CD4-positive, alpha-beta T cell (primary cell): ENCODE results near the gene PIP5KL1. TPM values are rescaled to one million over a fixed set of nuclear protein-coding genes. Genes with fewer than 3 reads are reported as not detected.

Source experiments
- ATAC-seq: fragments of 200-7000 bp; cut with Tn5 transposase; one replicate; pipeline ENCODE4 v1.10.0; 2022; ENCODE audit warnings: mild to moderate bottlenecking; ENCODE audit not compliant: poor library complexity
- CTCF ChIA-PET: fragments of 350-600 bp; sonication (Branson Sonifier 250); formaldehyde crosslinking; loops from one replicate; lab custom pipeline; 2021; ENCODE audit warnings: antibody characterized with exemption, inconsistent platforms; lab: Charles Lee
- POLR2A ChIA-PET: fragments of 350-600 bp; sonication (Branson Sonifier 250); formaldehyde crosslinking; loops from one replicate; lab custom pipeline; 2021; ENCODE audit warnings: antibody characterized with exemption, inconsistent platforms; lab: Charles Lee
- DNase-seq, 14 experiments: peaks; one replicate each; pipeline ENCODE4 v3.0.0-alpha.2; 2013 to 2020; ENCODE audit warnings: mixed read lengths in 2 of 14
- H3K27ac ChIP-seq, 2 donors: one replicate each; pipeline versions ENCODE4 v1.5.1 to v1.7.0; 2013; ENCODE audit warnings: low read length in 2 of 2, low read depth in 1 of 2, mild to moderate bottlenecking in 1 of 2
- H3K27me3 ChIP-seq, 2 experiments: 1 replicate in 1 of 2; 2 replicates in 1 of 2; pipeline versions ENCODE4 v1.6.1 to v1.7.0; 2013; ENCODE audit warnings: low read length in 2 of 2, control low read depth in 1 of 2, mild to moderate bottlenecking in 1 of 2, moderate library complexity in 1 of 2; ENCODE audit not compliant: insufficient read depth in 2 of 2, control insufficient read depth in 1 of 2
- H3K36me3 ChIP-seq: one replicate; pipeline ENCODE4 v1.6.1; 2013; ENCODE audit warnings: low read length, control low read depth; ENCODE audit not compliant: insufficient read depth
- H3K4me1 ChIP-seq: one replicate; pipeline ENCODE4 v1.6.1; 2013; ENCODE audit warnings: low read length, control low read depth; ENCODE audit not compliant: insufficient read depth
- H3K4me3 ChIP-seq: one replicate; pipeline ENCODE4 v1.5.1; 2013; ENCODE audit warnings: mild to moderate bottlenecking, low read length, moderate library complexity
- H3K9me3 ChIP-seq, 2 experiments: 1 replicate in 1 of 2; 2 replicates in 1 of 2; pipeline versions ENCODE4 v1.6.1 to v1.7.0; 2013; ENCODE audit warnings: low read length in 2 of 2, mild to moderate bottlenecking in 2 of 2, control low read depth in 1 of 2, moderate library complexity in 1 of 2; ENCODE audit not compliant: control insufficient read depth in 1 of 2, insufficient read depth in 1 of 2
- H3K27ac Mint-ChIP-seq: one replicate; pipeline ENCODE4 v1.8.0; 2020; ENCODE audit warnings: mixed read lengths
- H3K27me3 Mint-ChIP-seq: one replicate; pipeline ENCODE4 v1.8.0; 2021; ENCODE audit warnings: mixed read lengths
- H3K36me3 Mint-ChIP-seq: one replicate; pipeline ENCODE4 v1.8.0; 2021; ENCODE audit warnings: low read depth, mixed read lengths
- H3K4me1 Mint-ChIP-seq: one replicate; pipeline ENCODE4 v1.8.0; 2021; ENCODE audit warnings: low read depth, mixed read lengths
- H3K4me3 Mint-ChIP-seq: one replicate; pipeline ENCODE4 v1.8.0; 2020; ENCODE audit warnings: mild to moderate bottlenecking, mixed read lengths
- H3K9me3 Mint-ChIP-seq: one replicate; pipeline ENCODE4 v1.8.0; 2020; ENCODE audit warnings: mixed read lengths
- intact Hi-C, 2 experiments: fragments of 100-400 bp; cut with DNase I in 1 of 2; cut with micrococcal nuclease in 1 of 2; formaldehyde crosslinking; loops; one replicate each; pipeline versions ENCODE4 v1.15.1 to v1.9.0; 2023 to 2025; cut with DNase I, micrococcal nuclease
- total RNA-seq, 174 experiments: library from RNA in 2 of 174; stranded (reverse) in 2 of 174; gene quantifications; one replicate each; pipeline ENCODE4 v1.2.3 and lab custom pipeline; 2021 to 2026
- TF ChIP-seq, protein P1 (sequence below): fragments of 200-600 bp; IDR thresholded peaks from one replicate; pipeline ENCODE4 v1.8.0; 2022; ENCODE audit warnings: antibody characterized with exemption, mild to moderate bottlenecking

PIP5KL1 gene
- total RNA-seq, 2 experiments from 2014 or later, result 2.9 to 3.3 TPM

DNA sequence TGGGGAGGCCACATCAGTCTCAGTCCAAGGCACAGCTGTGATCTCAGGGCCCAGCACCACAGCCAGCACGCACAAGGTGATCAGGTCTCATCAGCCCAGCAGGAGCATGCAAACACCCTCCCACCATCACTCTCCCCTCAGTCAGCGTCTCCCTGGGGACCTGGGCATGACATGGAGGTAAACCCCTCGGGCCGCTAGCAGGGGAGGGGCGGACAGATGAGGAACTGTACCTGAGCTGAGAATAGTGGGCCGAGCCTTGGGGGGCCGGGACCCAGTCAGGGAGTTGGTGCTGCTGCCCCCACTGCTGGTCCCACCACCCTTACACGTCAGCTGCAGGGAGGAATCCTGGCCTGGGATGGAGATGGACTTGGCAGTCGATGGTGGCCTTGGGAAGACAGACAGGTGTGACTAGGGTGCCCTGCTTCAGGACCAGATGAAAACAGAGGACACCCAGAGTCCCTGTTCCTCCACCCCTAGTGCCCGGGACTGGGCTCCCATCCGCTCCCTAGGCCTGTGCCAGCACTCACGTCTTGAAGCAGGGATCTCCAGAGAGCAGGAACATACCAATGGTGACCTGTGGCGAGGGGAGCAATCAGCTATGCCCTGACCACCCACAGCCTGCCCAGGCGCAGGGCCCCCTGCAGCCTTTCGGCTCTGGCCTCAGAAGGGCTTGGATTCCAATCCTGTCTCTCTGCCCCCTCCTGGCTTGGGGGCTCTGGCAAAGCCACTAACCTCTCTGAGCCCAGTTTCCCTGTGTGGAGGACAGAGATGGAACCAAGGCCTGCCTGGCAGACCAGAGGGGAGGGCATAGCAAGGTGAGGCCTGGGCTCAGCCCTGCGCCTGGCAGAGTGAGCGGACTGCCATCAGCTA lies 17.5 kb upstream of the PIP5KL1 start:
- POLR2A ChIA-PET, result interaction anchor here (0.9 to 2.8 kb wide), 3 partner anchors 12 to 83 kb away, joined by 4 to 12 read pairs (median 11); no protein-coding TSS in a partner anchor
- DNase-seq (no peak), ATAC-seq (no peak)
- Mint-ChIP-seq H3K27ac (peak overlapping the region; percentile 97), H3K9me3 (no peaks in the 10 kb centered on the region), H3K4me3 (peak overlapping the region; percentile 54), H3K27me3 (no peaks in the 10 kb centered on the region), H3K4me1 (peaks cover 74% of the 10 kb centered on the region), H3K36me3 (peaks cover 91% of the 10 kb centered on the region)
- Histone ChIP-seq H3K9me3 (no peaks in the 10 kb centered on the region), H3K27me3 (no peaks in the 10 kb centered on the region), H3K4me3 (no peak overlapping the region), H3K4me1 (peaks cover 91% of the 10 kb centered on the region), H3K27ac (peak overlapping the region in 1 of 2 donors; percentile 36), H3K36me3 (peaks cover 93% of the 10 kb centered on the region)
- TF ChIP-seq, protein P1, sequence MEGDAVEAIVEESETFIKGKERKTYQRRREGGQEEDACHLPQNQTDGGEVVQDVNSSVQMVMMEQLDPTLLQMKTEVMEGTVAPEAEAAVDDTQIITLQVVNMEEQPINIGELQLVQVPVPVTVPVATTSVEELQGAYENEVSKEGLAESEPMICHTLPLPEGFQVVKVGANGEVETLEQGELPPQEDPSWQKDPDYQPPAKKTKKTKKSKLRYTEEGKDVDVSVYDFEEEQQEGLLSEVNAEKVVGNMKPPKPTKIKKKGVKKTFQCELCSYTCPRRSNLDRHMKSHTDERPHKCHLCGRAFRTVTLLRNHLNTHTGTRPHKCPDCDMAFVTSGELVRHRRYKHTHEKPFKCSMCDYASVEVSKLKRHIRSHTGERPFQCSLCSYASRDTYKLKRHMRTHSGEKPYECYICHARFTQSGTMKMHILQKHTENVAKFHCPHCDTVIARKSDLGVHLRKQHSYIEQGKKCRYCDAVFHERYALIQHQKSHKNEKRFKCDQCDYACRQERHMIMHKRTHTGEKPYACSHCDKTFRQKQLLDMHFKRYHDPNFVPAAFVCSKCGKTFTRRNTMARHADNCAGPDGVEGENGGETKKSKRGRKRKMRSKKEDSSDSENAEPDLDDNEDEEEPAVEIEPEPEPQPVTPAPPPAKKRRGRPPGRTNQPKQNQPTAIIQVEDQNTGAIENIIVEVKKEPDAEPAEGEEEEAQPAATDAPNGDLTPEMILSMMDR, result no peak
- CTCF ChIA-PET, result interaction anchor here (1.6 to 1.7 kb wide), 3 partner anchors 15 to 87 kb away, joined by 4 to 7 read pairs (median 6); no protein-coding TSS in a partner anchor
- intact Hi-C loops, result no loop called here

DNA sequence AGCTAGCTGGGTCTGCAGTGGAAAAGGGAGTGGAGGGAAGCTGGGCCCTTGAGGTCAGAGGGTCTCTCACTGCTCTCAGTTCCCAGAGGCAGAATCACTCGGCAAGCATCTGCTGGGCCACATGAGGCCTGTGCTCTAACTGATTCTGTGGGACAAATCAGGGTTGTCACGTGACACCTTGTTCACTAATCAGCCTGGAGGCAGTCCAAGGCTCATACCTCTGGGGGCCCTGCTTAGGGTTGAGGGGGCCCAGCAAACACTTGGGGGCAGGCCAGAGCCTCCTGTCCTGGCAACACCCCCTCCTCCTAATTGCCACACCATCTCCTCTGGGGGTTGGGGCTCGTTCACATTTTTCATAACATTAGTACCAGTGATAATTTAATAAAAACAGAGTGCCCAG lies 16.2 kb upstream of the PIP5KL1 start:
- H3K9me3 ChIP-seq, result no peaks in the 10 kb centered on the region
- Mint-ChIP-seq H3K4me1 (peaks cover 69% of the 10 kb centered on the region), H3K36me3 (peaks cover 92% of the 10 kb centered on the region), H3K4me3 (no peak overlapping the region), H3K27ac (peak overlapping the region; percentile 97), H3K9me3 (no peaks in the 10 kb centered on the region), H3K27me3 (no peaks in the 10 kb centered on the region)
- no peak for DNase-seq
- H3K4me3 ChIP-seq, result no peak overlapping the region
- peaks cover 86% of the 10 kb centered on the region for H3K4me1 ChIP-seq
- peaks cover 94% of the 10 kb centered on the region for H3K36me3 ChIP-seq
- ATAC-seq, result no peak
- peak overlapping the region in 1 of 2 donors; percentile 57 for H3K27ac ChIP-seq
- intact Hi-C loops, result no loop called here
- CTCF ChIA-PET, result interaction anchor here (1.7 kb wide), 1 partner anchor 88 kb away, joined by 4 read pairs; no protein-coding TSS in a partner anchor
- TF ChIP-seq, protein P1, result no peak
- POLR2A ChIA-PET, result interaction anchor here (0.5 kb wide), 1 partner anchor 62 kb away, joined by 3 read pairs; no protein-coding TSS in a partner anchor
- H3K27me3 ChIP-seq, result no peaks in the 10 kb centered on the region

DNA sequence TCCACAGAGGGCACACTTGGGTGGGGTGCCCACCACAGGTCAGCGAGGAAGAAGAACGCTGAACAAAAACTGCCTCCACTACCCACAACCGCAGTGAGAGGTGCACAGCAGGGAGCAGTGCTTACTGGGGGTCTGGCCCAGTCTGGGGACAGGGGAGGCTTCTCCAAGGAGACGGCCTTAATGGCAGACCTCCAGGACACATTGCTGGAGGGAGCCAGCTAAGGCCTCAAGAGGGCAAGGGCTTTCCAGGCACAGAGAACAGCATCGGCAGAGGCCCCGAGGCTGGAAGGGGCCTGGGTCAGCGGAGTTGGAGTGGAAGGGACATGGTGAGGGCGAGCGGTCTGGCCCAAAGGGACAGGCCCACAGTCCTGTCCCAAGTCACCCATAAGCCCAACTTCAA lies 15.4 kb upstream of the PIP5KL1 start:
- Mint-ChIP-seq H3K36me3 (peaks cover 95% of the 10 kb centered on the region), H3K9me3 (no peaks in the 10 kb centered on the region), H3K4me3 (no peak overlapping the region), H3K27me3 (no peaks in the 10 kb centered on the region), H3K27ac (peak overlapping the region; percentile 97), H3K4me1 (peaks cover 63% of the 10 kb centered on the region)
- ChIA-PET POLR2A (interaction anchor here (0.5 to 3.8 kb wide), 3 partner anchors 24 to 88 kb away, joined by 3 to 23 read pairs (median 5); no protein-coding TSS in a partner anchor), CTCF (interaction anchor here (6.4 kb wide), 1 partner anchor 89 kb away, joined by 67 read pairs; no protein-coding TSS in a partner anchor)
- peaks cover 79% of the 10 kb centered on the region for H3K4me1 ChIP-seq
- intact Hi-C loops, result no loop called here
- ATAC-seq (no peak), DNase-seq (no peak)
- peaks cover 97% of the 10 kb centered on the region for H3K36me3 ChIP-seq
- TF ChIP-seq, protein P1, result no peak
- no peak overlapping the region for H3K4me3 ChIP-seq
- peak overlapping the region in 1 of 2 donors; percentile 57 for H3K27ac ChIP-seq
- no peaks in the 10 kb centered on the region for H3K27me3 ChIP-seq
- H3K9me3 ChIP-seq, result no peaks in the 10 kb centered on the region
